Measurements from ENCODE around the gene TP53I11.

The TP53I11 gene

GRCh38 chr11:44934735-44935250, 15.9 kb downstream of the TP53I11 start:
- Histone ChIP-seq H3K9ac (0 out of 2 replicates have a peak overlapping the region, but pooled peaks have one; percentile 16), H3K36me3 (peaks cover 59% of the 10 kb centered on the region), H3K4me3 (no peak overlapping the region), H3K9me3 (no peaks in the 10 kb centered on the region), H3K4me1 (peaks cover 42% of the 10 kb centered on the region), H4K20me1 (peaks cover 80% of the 10 kb centered on the region), H3K27me3 (no peaks in the 10 kb centered on the region), H3K27ac (no peak overlapping the region), H3K4me2 (no peak overlapping the region)
- TF ChIP-seq Cebpa-rat (IDR thresholded peaks at IDR 0.05): no peak

DNA sequence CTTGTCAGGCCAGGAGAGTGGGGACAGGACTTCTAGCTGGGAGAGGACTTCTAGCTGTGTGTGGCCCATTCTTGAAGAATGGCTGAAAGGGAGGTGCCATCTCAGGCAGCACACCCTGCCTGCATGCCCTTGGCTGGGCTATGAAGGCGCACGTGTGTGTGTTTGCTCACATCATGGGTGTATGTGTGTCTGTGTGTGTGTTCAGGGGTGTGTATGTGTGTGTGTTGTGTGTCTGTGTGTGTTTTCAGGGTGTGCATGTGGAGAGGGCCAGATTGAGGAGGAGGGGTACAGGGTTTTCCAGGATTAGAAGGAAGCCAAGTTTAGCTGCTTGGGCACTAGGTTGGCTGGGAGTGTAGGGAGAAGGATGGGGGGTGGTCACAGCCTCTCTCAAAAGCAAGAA, 16.6 kb downstream of the TP53I11 start:
- H3K27me3 ChIP-seq: no peaks in the 10 kb centered on the region
- no peak for TF ChIP-seq Cebpa-rat (IDR thresholded peaks at IDR 0.05)
- H3K27ac ChIP-seq: 0 out of 2 replicates have a peak overlapping the region, but pooled peaks have one; percentile 13
- peak overlapping the region; percentile 45; the same call in 1 of the 2 replicates for H3K9ac ChIP-seq
- no peak overlapping the region for H3K4me3 ChIP-seq
- no peak overlapping the region for H3K4me2 ChIP-seq
- H3K9me3 ChIP-seq: no peaks in the 10 kb centered on the region
- peaks cover 42% of the 10 kb centered on the region for H3K4me1 ChIP-seq
- peaks cover 58% of the 10 kb centered on the region for H3K36me3 ChIP-seq
- peaks cover 80% of the 10 kb centered on the region for H4K20me1 ChIP-seq

DNA sequence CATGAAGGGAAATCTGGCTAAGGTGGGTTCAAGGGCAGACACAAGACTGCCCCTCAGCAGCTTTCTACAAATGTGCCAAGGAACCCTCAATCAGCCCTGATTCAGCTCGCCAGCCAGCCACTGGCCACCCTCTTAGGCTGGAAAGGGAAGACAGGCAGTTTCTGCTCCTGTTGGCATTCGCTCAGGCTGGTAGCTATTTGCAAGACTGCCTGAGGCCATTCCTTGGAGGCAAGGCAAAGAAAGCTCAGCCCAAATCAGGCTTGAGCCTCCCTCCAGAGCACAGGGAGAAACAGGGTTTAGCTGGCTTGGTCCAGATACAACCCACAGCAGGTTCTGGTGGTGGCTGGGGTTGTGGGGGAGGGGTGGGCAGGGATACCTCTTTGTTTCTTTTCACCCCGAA, 19.2 kb downstream of the TP53I11 start:
- Histone ChIP-seq H3K27me3 (no peaks in the 10 kb centered on the region), H3K4me2 (no peak overlapping the region), H4K20me1 (peaks cover 76% of the 10 kb centered on the region), H3K9ac (no peak overlapping the region), H3K4me1 (peaks cover 36% of the 10 kb centered on the region), H3K4me3 (no peak overlapping the region), H3K36me3 (peaks cover 48% of the 10 kb centered on the region), H3K27ac (no peak overlapping the region), H3K9me3 (no peaks in the 10 kb centered on the region)
- TF ChIP-seq Cebpa-rat (IDR thresholded peaks at IDR 0.05): no peak

DNA sequence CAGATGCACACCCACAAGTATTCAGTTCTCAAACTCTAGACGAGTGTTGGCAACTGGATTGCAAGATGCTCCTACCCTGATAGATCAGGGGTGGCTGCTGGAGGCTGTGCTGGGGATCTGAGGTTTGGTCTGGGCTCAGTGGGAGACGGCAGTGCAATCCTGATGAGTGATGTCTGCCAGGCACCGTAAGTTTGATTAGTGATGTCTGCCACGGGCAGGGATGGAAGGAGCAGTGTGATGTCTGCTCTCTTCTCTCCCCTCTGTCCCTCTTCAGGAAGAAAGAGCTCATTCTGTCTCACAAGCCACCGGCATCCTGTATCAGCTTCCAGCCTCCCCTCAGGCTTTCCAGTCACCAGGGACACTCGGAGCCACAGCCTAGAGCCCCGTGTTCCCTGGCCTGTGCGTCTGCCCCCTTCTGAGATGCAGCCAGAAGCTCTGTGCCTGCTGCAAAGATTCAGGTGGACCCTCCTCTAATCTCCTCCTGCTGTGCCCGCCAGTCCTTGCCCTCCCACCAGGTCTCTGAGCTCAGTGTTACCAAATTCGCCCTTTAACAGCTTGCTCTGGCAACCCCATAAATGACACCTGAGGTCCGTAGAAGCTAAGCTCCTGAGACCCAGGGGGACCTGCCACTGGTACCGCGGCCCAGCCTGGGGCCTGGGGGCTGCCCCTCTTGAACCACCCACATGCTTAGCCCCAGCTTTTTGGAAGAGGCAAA, 19.9 kb downstream of the TP53I11 start:
- Histone ChIP-seq H3K27me3 (no peaks in the 10 kb centered on the region), H3K27ac (no peak overlapping the region), H3K9ac (no peak overlapping the region)

GRCh38 chr11:44928816-44929215, 21.9 kb downstream of the TP53I11 start:
- Histone ChIP-seq H3K4me2 (peak overlapping the region; percentile 21; the same call in 1 of the 2 replicates), H3K9ac (0 out of 2 replicates have a peak overlapping the region, but pooled peaks have one; percentile 19), H3K9me3 (no peaks in the 10 kb centered on the region), H3K36me3 (peaks cover 22% of the 10 kb centered on the region), H3K4me1 (peaks cover 43% of the 10 kb centered on the region), H3K27me3 (no peaks in the 10 kb centered on the region), H4K20me1 (peaks cover 55% of the 10 kb centered on the region), H3K4me3 (no peak overlapping the region), H3K27ac (peak overlapping the region; percentile 35)
- no peak for TF ChIP-seq Cebpa-rat (IDR thresholded peaks at IDR 0.05)

More for the DNA sequence above, 19.9 kb downstream of the TP53I11 start:
- Histone ChIP-seq H3K36me3 (peaks cover 41% of the 10 kb centered on the region), H3K4me2 (no peak overlapping the region), H3K9me3 (no peaks in the 10 kb centered on the region), H3K4me1 (peaks cover 38% of the 10 kb centered on the region), H4K20me1 (peaks cover 68% of the 10 kb centered on the region), H3K4me3 (no peak overlapping the region)
- no peak for TF ChIP-seq Cebpa-rat (IDR thresholded peaks at IDR 0.05)

- Histone ChIP-seq H3K4me1 (peaks cover 48% of the 10 kb centered on the region), H4K20me1 (peaks cover 49% of the 10 kb centered on the region), H3K9me3 (no peaks in the 10 kb centered on the region), H3K4me2 (no peak overlapping the region), H3K27ac (no peak overlapping the region), H3K9ac (no peak overlapping the region), H3K36me3 (peaks cover 15% of the 10 kb centered on the region), H3K27me3 (no peaks in the 10 kb centered on the region), H3K4me3 (no peak overlapping the region)
- no peak for TF ChIP-seq Cebpa-rat (IDR thresholded peaks at IDR 0.05)
Measured at GRCh38 chr11:44928144-44928543, 22.5 kb downstream of the TP53I11 start.

DNA sequence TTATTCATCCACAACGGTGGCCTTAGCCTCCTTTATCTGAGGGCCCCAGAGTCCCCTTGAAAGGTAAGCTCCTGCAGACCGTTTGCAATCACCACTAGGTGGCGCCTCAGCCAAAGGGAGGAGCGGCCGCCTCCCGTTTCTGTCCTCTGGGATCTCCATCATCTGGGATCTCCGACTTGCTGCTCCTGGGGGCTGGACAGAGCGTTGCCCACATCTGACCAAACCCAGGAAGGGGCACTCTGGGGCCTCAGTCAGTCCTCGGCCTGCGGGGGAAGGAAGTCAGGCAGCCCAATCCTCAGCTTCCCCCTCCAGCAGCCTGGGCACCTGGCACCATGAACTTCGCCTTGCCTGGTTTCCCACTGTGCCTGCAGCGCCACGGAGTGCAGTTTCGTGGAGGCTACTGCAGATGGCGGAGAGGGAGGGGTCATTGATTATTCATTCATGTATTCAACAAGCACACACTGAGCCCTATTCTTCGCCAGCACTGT, 23.5 kb downstream of the TP53I11 start:
- Histone ChIP-seq H3K27ac (no peak overlapping the region), H3K9ac (no peak overlapping the region), H3K36me3 (peaks cover 6% of the 10 kb centered on the region; the same call in 1 of the 2 replicates), H3K4me3 (no peak overlapping the region), H3K27me3 (no peaks in the 10 kb centered on the region), H4K20me1 (peaks cover 41% of the 10 kb centered on the region), H3K4me2 (peak overlapping the region; percentile 53), H3K9me3 (no peaks in the 10 kb centered on the region), H3K4me1 (peaks cover 50% of the 10 kb centered on the region)
- TF ChIP-seq Cebpa-rat (IDR thresholded peaks at IDR 0.05): no peak

- Histone ChIP-seq H3K27me3 (no peaks in the 10 kb centered on the region), H3K9me3 (no peaks in the 10 kb centered on the region), H3K4me3 (no peak overlapping the region), H3K4me2 (no peak overlapping the region), H3K36me3 (peaks cover 6% of the 10 kb centered on the region; the same call in 1 of the 2 replicates), H3K27ac (no peak overlapping the region), H3K9ac (no peak overlapping the region), H3K4me1 (peaks cover 50% of the 10 kb centered on the region), H4K20me1 (peaks cover 37% of the 10 kb centered on the region)
- TF ChIP-seq Cebpa-rat (IDR thresholded peaks at IDR 0.05): no peak
Measured at GRCh38 chr11:44926036-44926435, 24.6 kb downstream of the TP53I11 start.

- Histone ChIP-seq H3K4me3 (no peak overlapping the region), H4K20me1 (peaks cover 19% of the 10 kb centered on the region), H3K9me3 (no peaks in the 10 kb centered on the region), H3K27ac (0 out of 2 replicates have a peak overlapping the region, but pooled peaks have one; percentile 2), H3K27me3 (no peaks in the 10 kb centered on the region), H3K4me2 (no peak overlapping the region), H3K9ac (no peak overlapping the region), H3K4me1 (peaks cover 48% of the 10 kb centered on the region), H3K36me3 (no peaks in the 10 kb centered on the region)
- no peak for TF ChIP-seq Cebpa-rat (IDR thresholded peaks at IDR 0.05)
Measured at GRCh38 chr11:44923806-44924205, 26.9 kb downstream of the TP53I11 start.

- H3K27ac ChIP-seq: 0 out of 2 replicates have a peak overlapping the region, but pooled peaks have one; percentile 2
- peaks cover 50% of the 10 kb centered on the region for H3K4me1 ChIP-seq
- peak overlapping the region; percentile 12; the same call in 1 of the 2 replicates for H3K4me2 ChIP-seq
- no peak overlapping the region for H3K4me3 ChIP-seq
- no peaks in the 10 kb centered on the region for H3K9me3 ChIP-seq
- no peaks in the 10 kb centered on the region for H3K36me3 ChIP-seq
- no peaks in the 10 kb centered on the region for H3K27me3 ChIP-seq
- TF ChIP-seq Cebpa-rat (IDR thresholded peaks at IDR 0.05): no peak
- H4K20me1 ChIP-seq: peaks cover 12% of the 10 kb centered on the region
- no peak overlapping the region for H3K9ac ChIP-seq
Measured at GRCh38 chr11:44923115-44923514, 27.6 kb downstream of the TP53I11 start.
